Measurements from ENCODE around the gene CHAF1A.

GRCh38 chr19:4434391-4434790 is 32.0 kb downstream of the CHAF1A start:
- no peak for TF ChIP-seq EZH2 (IDR thresholded peaks at IDR 0.05)
- no peak for TF ChIP-seq FOXP2 (optimal IDR thresholded peaks at IDR 0.05; ENCODE audit: control extremely low read depth, extremely low read length, insufficient read depth)
- TF ChIP-seq POLR2AphosphoS5 (IDR thresholded peaks at IDR 0.05; ENCODE audit: borderline replicate concordance, low read depth, low read length), result no peak
